Measurements from ENCODE around the gene MYO3B. TPM values are rescaled to one million over a fixed set of nuclear protein-coding genes. Genes with fewer than 3 reads are reported as not detected.

Gene MYO3B
- total and polyA plus RNA-seq, 2 donors (not counting 1 experiment from before 2014, with no cell fraction given), result not detected

GRCh38 chr2:170213651-170214050 lies 35.7 kb downstream of the MYO3B start:
- WGBS (ENCODE audit: insufficient coverage), result 100% methylated on average over 1 of the region's 2 CpGs
- no peak overlapping the region for H3K4me3 ChIP-seq (ENCODE audit: control extremely low read depth in 1 of 5, extremely low read depth in 1 of 5, insufficient read depth in 1 of 5, low read depth in 2 of 5, low read length in 4 of 5)
- H3K4me3 Mint-ChIP-seq, result no peak overlapping the region

More at GRCh38 chr2:170213651-170214050, 35.7 kb downstream of the MYO3B start:
- no peak overlapping the region for H3K27ac ChIP-seq (ENCODE audit: low read length in 2 of 2)
- Mint-ChIP-seq H3K9me3 (ENCODE audit: insufficient read depth) (peaks cover 3% of the 10 kb centered on the region), H3K4me1 (peaks cover 3% of the 10 kb centered on the region), H3K27me3 (peaks cover 4% of the 10 kb centered on the region), H3K27ac (no peak overlapping the region)
- no peaks in the 10 kb centered on the region for H4K20me1 ChIP-seq (ENCODE audit: control insufficient read depth, insufficient read depth, low read length, poor library complexity, severe bottlenecking)
- no peak overlapping the region for H3K4me2 ChIP-seq (replicated peaks; ENCODE audit: low read depth, low read length, poor library complexity, severe bottlenecking)
- no peak overlapping the region for H3K9ac ChIP-seq (ENCODE audit: low read length)
- ATAC-seq (ENCODE audit: low read depth) (no peak), DNase-seq (no peak)
- no peaks in the 10 kb centered on the region for H3K4me1 ChIP-seq (ENCODE audit: control insufficient read depth in 2 of 2, insufficient read depth in 2 of 2, low read length in 2 of 2)
- H3K79me2 ChIP-seq (ENCODE audit: control insufficient read depth, insufficient read depth, low read length), result no peaks in the 10 kb centered on the region
- CTCF ChIA-PET, result no interaction called here
- H3K9me3 ChIP-seq (ENCODE audit: control extremely low read depth in 1 of 3, control insufficient read depth in 2 of 3, insufficient read depth in 1 of 3, low read length in 2 of 3), result peaks cover 0 to 4% (median 0%) of the 10 kb centered on the region in 3 donors
- POLR2A ChIA-PET, result no interaction called here
- H3K27me3 ChIP-seq (replicated peaks in 1 of 4; ENCODE audit: control extremely low read depth in 1 of 4, control insufficient read depth in 3 of 4, insufficient read depth in 4 of 4, low read length in 3 of 4), result no peaks in the 10 kb centered on the region
- H2AFZ ChIP-seq (ENCODE audit: insufficient read depth, low read depth, low read length, poor library complexity, severe bottlenecking), result no peak overlapping the region
- intact Hi-C loops (cut with micrococcal nuclease), result no loop called here
- no peaks in the 10 kb centered on the region for H3K36me3 ChIP-seq (replicated peaks in 1 of 2; ENCODE audit: control extremely low read depth in 1 of 2, control insufficient read depth in 1 of 2, extremely low read depth in 1 of 2, insufficient read depth in 2 of 2, low read length in 1 of 2)
- TF ChIP-seq EZH2 (IDR thresholded peaks at IDR 0.05; ENCODE audit: borderline replicate concordance, insufficient read depth, low read depth, low read length, poor library complexity, severe bottlenecking), result no peak
- no peak for TF ChIP-seq CTCF (IDR thresholded peaks at IDR 0.05)

All from B cell (primary cell).